GM18505 (cell line): Measurements from ENCODE around the gene SHMT2.

Experiments
- ATAC-seq: cut with Tn5 transposase; IDR thresholded peaks from one replicate; pipeline ENCODE4 v1.9.1; 2021; ENCODE audit not compliant: unreplicated experiment
- POLR2A ChIP-seq: IDR thresholded peaks from 4 replicates; pipeline ENCODE4 v1.6.1; 2011; ENCODE audit warnings: borderline replicate concordance; ENCODE audit not compliant: insufficient read depth, insufficient read length; ENCODE audit errors: extremely low read depth

Gene SHMT2

DNA sequence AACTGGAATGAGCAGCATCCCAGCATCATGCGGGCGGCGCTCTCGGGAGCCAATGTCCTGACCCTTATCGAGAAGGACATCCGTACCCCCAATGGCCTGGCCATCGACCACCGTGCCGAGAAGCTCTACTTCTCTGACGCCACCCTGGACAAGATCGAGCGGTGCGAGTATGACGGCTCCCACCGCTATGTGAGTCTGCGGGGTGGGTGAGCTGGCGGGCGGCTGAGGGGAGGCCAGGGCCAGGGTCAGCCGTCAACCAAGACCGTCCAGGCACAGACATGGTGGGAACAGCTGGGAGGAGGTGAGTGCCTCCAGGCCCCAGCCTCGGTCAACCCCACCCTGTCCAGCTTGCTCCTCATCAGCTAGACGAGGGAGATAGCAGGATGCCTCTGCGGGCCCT lies 38.7 kb upstream of the SHMT2 start:
- TF ChIP-seq POLR2A, result no peak
- no peak for ATAC-seq

DNA sequence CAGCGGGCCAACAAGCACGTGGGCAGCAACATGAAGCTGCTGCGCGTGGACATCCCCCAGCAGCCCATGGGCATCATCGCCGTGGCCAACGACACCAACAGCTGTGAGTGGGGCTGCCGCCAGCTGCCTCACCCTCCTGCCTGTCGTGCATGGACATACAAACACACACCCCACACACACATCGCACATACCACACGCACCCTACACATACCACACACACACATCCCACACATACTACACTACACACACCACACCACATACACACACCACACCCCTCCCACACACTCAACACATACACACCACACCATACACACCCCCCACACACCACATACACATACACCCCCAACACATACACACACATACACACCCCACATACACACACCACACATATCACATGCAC lies 38.1 kb upstream of the SHMT2 start:
- no peak for TF ChIP-seq POLR2A
- no peak for ATAC-seq

- TF ChIP-seq POLR2A, result no peak
- no peak for ATAC-seq
These were observed 36.6 kb upstream of the SHMT2 start for GRCh38 chr12:57192920-57193319.

- no peak for TF ChIP-seq POLR2A
- ATAC-seq, result no peak
These were observed 35.7 kb upstream of the SHMT2 start for GRCh38 chr12:57193706-57194245.

DNA sequence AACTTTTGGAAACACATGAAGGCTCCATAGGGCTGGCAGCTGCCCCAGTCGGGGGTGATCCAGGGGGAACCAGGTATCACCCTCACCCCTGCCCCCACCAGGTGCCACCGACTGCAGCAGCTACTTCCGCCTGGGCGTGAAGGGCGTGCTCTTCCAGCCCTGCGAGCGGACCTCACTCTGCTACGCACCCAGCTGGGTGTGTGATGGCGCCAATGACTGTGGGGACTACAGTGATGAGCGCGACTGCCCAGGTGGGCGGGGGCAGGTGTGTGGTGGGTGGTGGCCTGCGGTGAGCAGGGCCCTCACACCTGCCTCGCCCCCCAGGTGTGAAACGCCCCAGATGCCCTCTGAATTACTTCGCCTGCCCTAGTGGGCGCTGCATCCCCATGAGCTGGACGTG lies 35.3 kb upstream of the SHMT2 start:
- TF ChIP-seq POLR2A, result no peak
- no peak for ATAC-seq

DNA sequence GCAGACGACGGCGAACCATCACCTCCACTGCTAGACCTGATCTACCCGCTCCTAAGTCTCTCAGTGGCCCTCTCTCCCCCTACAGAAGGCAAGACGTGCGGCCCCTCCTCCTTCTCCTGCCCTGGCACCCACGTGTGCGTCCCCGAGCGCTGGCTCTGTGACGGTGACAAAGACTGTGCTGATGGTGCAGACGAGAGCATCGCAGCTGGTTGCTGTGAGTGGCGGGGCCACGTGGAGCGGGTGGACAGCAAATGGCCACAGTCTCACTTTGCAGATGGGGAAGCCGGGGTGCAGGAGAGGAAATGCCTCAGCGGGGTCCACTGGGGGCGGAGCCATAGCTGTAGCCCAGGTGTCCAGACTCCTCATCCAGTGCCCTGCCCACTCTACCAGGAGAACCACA lies 34.3 kb upstream of the SHMT2 start:
- ATAC-seq, result no peak
- TF ChIP-seq POLR2A, result no peak

GRCh38 chr12:57195611-57196371 lies 33.7 kb upstream of the SHMT2 start:
- no peak for TF ChIP-seq POLR2A
- ATAC-seq, result no peak

- TF ChIP-seq POLR2A, result no peak
- no peak for ATAC-seq
These were observed 33.1 kb upstream of the SHMT2 start for GRCh38 chr12:57196439-57196838.

DNA sequence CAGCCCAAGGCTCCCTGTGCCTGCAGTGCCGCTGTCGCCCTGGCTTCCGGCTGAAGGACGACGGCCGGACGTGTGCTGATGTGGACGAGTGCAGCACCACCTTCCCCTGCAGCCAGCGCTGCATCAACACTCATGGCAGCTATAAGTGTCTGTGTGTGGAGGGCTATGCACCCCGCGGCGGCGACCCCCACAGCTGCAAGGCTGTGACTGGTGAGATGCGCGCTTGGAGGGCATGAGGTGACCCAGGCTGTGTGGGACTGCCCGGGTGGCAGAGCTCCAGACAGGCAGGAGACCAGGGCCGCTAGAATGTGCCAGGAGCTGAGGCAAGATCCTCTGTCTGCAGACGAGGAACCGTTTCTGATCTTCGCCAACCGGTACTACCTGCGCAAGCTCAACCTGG lies 32.6 kb upstream of the SHMT2 start:
- no peak for TF ChIP-seq POLR2A
- ATAC-seq, result no peak

GRCh38 chr12:57198329-57198728 lies 31.2 kb upstream of the SHMT2 start:
- TF ChIP-seq POLR2A, result no peak

DNA sequence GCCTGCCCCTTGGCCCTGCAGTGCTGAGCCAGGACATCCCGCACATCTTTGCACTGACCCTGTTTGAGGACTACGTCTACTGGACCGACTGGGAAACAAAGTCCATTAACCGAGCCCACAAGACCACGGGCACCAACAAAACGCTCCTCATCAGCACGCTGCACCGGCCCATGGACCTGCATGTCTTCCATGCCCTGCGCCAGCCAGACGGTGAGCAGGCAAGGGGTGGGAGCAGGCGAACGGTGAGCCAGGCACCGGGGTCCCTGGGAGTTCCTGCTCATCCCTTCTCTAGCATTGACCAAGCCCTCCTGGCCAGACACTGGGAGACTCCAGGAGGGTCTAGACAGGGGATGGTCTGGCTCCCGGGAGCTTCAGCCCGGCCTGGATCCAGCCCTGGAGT lies 30.3 kb upstream of the SHMT2 start:
- no peak for TF ChIP-seq POLR2A
- ATAC-seq, result no peak

More at GRCh38 chr12:57198329-57198728, 31.2 kb upstream of the SHMT2 start:
- no peak for ATAC-seq

- no peak for TF ChIP-seq POLR2A
- no peak for ATAC-seq
These were observed 29.0 kb upstream of the SHMT2 start for GRCh38 chr12:57200497-57200896.

DNA sequence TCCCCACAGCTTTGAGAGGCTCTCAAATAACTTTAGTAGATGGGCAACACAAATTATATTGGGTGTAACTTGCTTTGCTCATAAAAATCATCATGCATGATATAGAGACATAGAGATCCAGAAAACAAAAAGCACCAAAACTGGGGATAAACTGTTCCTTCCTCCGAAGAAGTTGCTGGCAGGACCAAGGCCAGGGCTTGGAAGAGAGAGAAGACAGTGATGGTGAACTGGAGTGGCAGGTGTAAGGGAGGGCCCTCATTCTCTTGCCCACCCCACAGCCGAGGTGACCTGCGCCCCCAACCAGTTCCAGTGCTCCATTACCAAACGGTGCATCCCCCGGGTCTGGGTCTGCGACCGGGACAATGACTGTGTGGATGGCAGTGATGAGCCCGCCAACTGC lies 28.3 kb upstream of the SHMT2 start:
- TF ChIP-seq POLR2A, result no peak
- ATAC-seq, result no peak

DNA sequence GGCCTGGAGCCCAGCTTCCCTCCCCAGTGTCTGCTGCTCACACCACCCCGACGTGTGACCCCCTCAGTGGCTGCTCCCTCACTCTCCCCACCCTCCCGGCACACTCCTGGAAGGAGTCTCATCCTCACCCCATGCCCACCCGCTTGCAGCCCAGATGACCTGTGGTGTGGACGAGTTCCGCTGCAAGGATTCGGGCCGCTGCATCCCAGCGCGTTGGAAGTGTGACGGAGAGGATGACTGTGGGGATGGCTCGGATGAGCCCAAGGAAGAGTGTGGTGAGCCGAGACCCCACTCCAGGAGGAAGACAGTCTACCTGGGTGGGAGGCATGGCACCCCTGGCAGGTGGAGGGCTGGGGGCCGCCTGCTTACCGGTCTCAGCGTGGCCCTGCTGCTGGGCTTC lies 27.9 kb upstream of the SHMT2 start:
- TF ChIP-seq POLR2A, result no peak
- no peak for ATAC-seq
